H54 (cell line): ENCODE data around the gene EVI5.
"Not testable (repeated sequence)": the region's sequence is repeated elsewhere in the genome, so short reads cannot be mapped to it uniquely, and the experiment has no call there.

Experiments used
- DNase-seq: peaks from one replicate; pipeline ENCODE4 v3.0.0; 2011; ENCODE audit warnings: low spot score, mixed read lengths; ENCODE audit not compliant: insufficient read length
- FAIRE-seq: peaks from 3 replicates; lab custom pipeline; 2011; peaks lifted over from hg19 to GRCh38; lab: Jason Lieb, UNC
- POLR2A ChIP-seq: IDR thresholded peaks from 2 replicates; pipeline ENCODE4 v1.6.1; 2011; ENCODE audit warnings: low read depth, mild to moderate bottlenecking, low read length

Gene EVI5

GRCh38 chr1:92655197-92655801 is 129.6 kb downstream of the EVI5 start:
- DNase-seq (no peak), FAIRE-seq (no peak)
- TF ChIP-seq POLR2A = no peak

- TF ChIP-seq POLR2A = no peak
- FAIRE-seq = no peak
- DNase-seq = no peak
These were observed 131.1 kb downstream of the EVI5 start for GRCh38 chr1:92653605-92654381.

DNA sequence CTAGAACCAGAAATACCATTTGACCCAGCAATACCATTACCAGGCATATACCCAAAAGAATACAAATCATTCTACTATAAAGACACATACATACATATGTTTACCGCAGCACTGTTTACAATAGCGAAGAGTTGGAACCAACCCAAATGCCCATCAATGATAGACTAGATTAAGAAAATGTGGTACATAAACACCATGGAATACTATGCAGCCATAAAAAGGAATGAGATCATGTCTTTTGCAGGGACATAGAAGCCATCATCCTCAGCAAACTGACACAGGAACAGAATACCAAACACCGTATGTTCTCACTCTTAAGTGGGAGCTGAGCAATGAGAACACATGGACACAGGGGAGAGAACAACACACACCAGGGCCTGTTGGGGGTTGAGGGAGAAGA is 144.2 kb downstream of the EVI5 start:
- not testable (repeated sequence) for DNase-seq, FAIRE-seq

- FAIRE-seq = no peak
- DNase-seq = no peak
- no peak for TF ChIP-seq POLR2A
These were observed 146.4 kb downstream of the EVI5 start for GRCh38 chr1:92638498-92638897.

- not testable (repeated sequence) for FAIRE-seq, DNase-seq
These were observed 149.7 kb downstream of the EVI5 start for GRCh38 chr1:92635203-92635602.

GRCh38 chr1:92623187-92623778 is 161.6 kb downstream of the EVI5 start:
- no peak for TF ChIP-seq POLR2A
- FAIRE-seq = no peak
- no peak for DNase-seq

DNA sequence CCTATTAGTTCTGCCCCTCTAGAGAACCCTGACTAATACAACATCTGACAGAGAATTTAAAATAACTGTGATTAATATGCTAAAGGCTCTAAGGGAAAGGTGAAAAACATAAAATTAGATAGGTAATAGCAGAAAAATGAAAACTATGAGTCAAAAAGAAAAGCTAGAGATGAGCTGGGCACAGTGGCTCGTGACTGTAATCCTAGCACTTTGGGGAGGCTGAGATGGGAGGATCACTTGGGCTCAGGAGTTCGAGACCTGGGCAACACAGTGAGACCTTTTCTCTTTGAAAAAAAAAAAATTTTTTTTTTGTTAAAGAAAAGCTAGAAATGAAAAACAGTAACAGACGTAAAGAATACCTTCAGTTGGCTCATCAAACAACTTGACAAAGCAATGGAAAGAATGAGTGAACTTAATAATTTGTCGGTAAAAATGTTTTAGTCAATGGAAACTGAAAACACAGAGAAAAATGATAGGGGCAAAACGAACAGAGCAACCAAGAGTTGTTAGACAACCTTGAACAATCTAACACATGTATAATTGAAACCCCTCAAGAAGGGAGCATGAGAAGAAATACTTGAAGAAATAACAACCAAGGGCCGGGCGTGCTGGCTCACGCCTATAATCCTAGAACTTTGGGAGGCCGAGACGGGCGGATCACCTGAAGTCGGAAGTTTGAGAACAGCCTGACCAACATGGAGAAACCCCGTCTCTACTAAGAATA is 165.3 kb downstream of the EVI5 start:
- no peak for FAIRE-seq
- no peak for TF ChIP-seq POLR2A

DNA sequence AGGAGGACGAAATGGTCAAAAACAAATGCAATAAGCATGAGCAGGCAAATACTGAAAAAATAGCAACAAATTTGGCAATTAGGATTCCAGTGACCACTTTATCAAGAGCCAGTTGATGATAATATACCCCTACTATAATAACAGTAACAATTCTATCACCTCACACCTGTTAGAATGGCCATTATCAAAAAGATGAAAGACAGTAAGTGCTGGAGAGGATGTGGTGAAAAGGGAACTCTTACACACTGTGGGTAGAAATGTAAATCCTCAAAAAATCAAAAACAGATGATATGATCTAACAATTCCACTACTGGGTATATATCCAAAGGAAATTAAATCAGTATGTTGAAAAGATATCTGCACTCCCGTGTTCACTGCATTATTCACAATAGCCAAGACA is 183.9 kb downstream of the EVI5 start:
- DNase-seq (no peak), FAIRE-seq (no peak)
- TF ChIP-seq POLR2A = no peak

More for the DNA sequence above, 165.3 kb downstream of the EVI5 start:
- DNase-seq = no peak

DNA sequence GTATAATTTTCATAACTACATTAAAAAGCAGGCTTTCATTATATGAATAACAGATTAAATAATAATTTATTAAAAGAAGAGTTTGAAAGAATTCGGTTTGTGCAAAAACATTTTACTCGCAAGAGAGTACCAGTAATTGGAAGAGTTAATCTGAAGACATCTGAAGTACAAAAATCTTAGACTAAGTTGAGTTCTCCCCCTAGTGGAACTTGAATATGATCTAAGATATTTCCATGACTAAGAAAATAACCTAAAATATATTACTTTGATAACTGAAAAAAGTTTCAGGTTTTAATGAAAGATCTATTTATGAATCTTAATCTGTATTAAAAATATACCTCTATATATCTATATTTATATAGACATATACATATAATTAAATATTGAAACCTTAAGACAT is 185.7 kb downstream of the EVI5 start:
- no peak for TF ChIP-seq POLR2A
- DNase-seq (no peak), FAIRE-seq (no peak)

DNA sequence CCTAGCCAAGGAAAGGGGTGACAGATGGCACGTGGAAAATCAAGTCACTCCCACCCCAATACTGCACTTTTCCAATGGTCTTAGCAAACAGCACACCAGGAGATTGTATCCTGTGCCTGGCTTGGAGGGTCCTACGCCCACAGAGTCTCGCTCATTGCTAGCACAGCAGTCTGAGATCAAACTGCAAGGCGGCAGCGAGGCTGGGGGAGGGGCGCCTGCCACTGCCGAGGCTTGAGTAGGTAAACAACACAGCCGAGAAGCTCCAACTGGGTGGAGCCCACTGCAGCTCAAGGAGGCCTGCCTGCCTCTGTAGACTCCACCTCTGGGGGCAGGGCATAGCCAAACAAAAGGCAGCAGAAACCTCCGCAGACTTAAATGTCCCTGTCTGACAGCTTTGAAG is 195.5 kb downstream of the EVI5 start:
- FAIRE-seq, DNase-seq: not testable (repeated sequence)

DNA sequence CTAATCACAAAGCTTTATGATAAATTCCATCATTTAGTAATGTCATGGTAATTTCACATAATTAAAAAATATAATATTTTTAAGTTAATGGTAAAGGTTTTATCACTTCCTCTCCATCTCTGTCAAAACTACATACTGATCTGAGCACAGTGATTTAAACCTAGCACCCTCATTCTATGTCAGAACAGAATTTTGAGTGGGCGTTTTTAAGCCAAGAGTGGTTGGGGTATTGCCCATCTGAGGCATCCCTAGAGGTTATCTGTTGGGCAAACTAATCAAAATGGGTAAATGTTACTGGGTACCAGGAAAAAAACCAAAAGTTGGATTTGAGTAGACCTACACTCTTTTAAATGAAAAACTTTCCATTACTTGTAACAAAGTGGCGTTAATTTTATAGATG is 197.5 kb downstream of the EVI5 start:
- DNase-seq (no peak), FAIRE-seq (no peak)
- no peak for TF ChIP-seq POLR2A

DNA sequence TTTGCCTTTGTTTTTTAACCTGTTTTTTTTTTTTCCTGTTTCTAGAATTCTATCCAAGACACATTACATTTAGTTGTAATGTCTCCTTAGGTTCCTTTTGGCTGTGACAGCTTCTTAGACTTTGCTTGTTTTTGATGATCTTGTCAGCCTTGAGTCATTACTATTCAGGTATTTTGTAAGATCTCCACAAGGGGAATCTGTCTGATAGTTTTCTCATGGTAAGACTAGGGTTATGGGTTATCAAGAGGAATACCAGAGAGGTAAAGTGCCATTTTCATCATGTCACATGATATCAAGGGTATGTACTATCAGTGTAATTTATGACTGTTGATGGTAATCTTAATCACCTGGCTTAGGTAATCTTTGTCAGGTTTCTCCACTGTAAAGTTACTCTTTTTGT is 199.1 kb downstream of the EVI5 start:
- TF ChIP-seq POLR2A = no peak
- DNase-seq (no peak), FAIRE-seq (no peak)

- not testable (repeated sequence) for DNase-seq, FAIRE-seq
These were observed 200.1 kb downstream of the EVI5 start for GRCh38 chr1:92584810-92585209.

GRCh38 chr1:92583821-92584760 is 200.8 kb downstream of the EVI5 start:
- DNase-seq (no peak), FAIRE-seq (peak; percentile 50)
- TF ChIP-seq POLR2A = no peak
